HAP-1 (cell line): ENCODE results near the gene HAP1.

ENCODE experiments used
- DNase-seq, 2 experiments: peaks; one replicate each; pipeline ENCODE4 v3.0.0-alpha.2; 2016 to 2020; ENCODE audit warnings: low spot score in 2 of 2
- H3K27me3 ChIP-seq: fragments of 250-450 bp; sonication (Bioruptor Pico); 2 replicates; pipeline ENCODE4 v1.5.1; 2020; ENCODE audit warnings: low read depth, mild to moderate bottlenecking, moderate library complexity
- H3K36me3 ChIP-seq: fragments of 250-450 bp; sonication (Bioruptor Pico); replicated peaks from 2 replicates; pipeline ENCODE4 v1.5.1; 2020; ENCODE audit warnings: mild to moderate bottlenecking
- H3K4me1 ChIP-seq: fragments of 250-450 bp; sonication (Bioruptor Pico); 2 replicates; pipeline ENCODE4 v1.5.1; 2020; ENCODE audit warnings: mild to moderate bottlenecking
- H3K4me3 ChIP-seq: fragments of 250-450 bp; sonication (Bioruptor Pico); 2 replicates; pipeline ENCODE4 v1.5.1; 2020; ENCODE audit warnings: mild to moderate bottlenecking, moderate library complexity
- H3K9me3 ChIP-seq: fragments of 250-450 bp; sonication (Bioruptor Pico); 2 replicates; pipeline ENCODE4 v1.5.1; 2020; ENCODE audit warnings: mild to moderate bottlenecking, moderate library complexity
- in situ Hi-C: fragments of 300-500 bp; cut with MboI; formaldehyde crosslinking; loops from 3 replicates; pipeline ENCODE4 v1.14.3; 2020; ENCODE audit warnings: low sequenced_read_pairs, inconsistent platforms, mixed read lengths

Gene HAP1

DNA sequence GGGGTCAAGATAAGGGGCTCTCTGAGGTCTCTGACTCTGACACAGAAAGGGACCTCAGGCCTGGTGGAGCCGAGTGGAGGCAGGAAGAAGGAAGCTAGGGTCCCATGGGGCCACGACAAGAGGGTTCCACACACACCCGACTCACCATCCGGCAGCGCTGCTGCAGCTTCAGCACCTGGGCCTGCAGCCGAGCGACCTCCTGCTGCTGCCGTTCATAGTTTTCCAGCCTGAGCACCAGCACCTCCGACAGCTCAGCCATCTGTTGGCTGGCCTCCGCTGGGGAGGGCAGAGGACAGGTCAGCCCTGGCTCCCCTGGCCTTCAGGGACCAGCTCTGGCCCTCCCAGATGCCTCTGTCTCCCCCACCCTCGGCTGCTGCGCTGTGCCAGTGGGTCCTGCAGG lies 6.4 kb downstream of the HAP1 start:
- in situ Hi-C loops = no loop called here
- H3K4me3 ChIP-seq = no peak overlapping the region
- no peaks in the 10 kb centered on the region for H3K27me3 ChIP-seq
- no peaks in the 10 kb centered on the region for H3K9me3 ChIP-seq
- no peaks in the 10 kb centered on the region for H3K36me3 ChIP-seq
- H3K4me1 ChIP-seq = no peaks in the 10 kb centered on the region
- DNase-seq = no peak

GRCh38 chr17:41725134-41725533 lies 9.3 kb downstream of the HAP1 start:
- no peak for DNase-seq
- Histone ChIP-seq H3K4me1 (no peaks in the 10 kb centered on the region), H3K27me3 (no peaks in the 10 kb centered on the region), H3K9me3 (no peaks in the 10 kb centered on the region), H3K36me3 (no peaks in the 10 kb centered on the region), H3K4me3 (no peak overlapping the region)
- in situ Hi-C loops = no loop called here

GRCh38 chr17:41724476-41725050 lies 9.9 kb downstream of the HAP1 start:
- DNase-seq = no peak
- in situ Hi-C loops = no loop called here
- H3K9me3 ChIP-seq = no peaks in the 10 kb centered on the region
- H3K4me3 ChIP-seq = no peak overlapping the region
- H3K27me3 ChIP-seq = no peaks in the 10 kb centered on the region
- H3K36me3 ChIP-seq = no peaks in the 10 kb centered on the region
- H3K4me1 ChIP-seq = no peaks in the 10 kb centered on the region

- Histone ChIP-seq H3K27me3 (no peaks in the 10 kb centered on the region), H3K4me1 (no peaks in the 10 kb centered on the region), H3K36me3 (no peaks in the 10 kb centered on the region), H3K4me3 (no peak overlapping the region), H3K9me3 (no peaks in the 10 kb centered on the region)
- in situ Hi-C loops = no loop called here
- DNase-seq = no peak
Measured at GRCh38 chr17:41723801-41724475, 10.5 kb downstream of the HAP1 start.

DNA sequence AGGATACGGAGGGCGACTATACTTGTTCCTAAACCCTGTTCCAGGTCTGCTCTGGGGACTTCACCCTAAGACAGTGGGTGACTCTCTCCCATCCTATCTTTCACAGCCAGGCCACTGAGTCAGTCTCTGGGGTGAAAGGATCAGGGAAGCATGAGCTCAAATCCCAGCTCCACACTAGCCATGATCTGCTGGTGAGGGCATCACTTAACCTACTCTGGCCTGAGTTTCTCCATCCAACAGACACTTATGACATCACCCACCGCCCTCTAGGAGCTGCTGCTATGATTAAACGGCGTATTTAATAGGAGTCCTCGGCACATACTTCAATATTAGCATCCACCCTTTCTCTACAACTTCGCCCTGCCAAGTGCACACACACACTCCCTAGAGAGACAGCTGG lies 12.2 kb downstream of the HAP1 start:
- Histone ChIP-seq H3K27me3 (no peaks in the 10 kb centered on the region), H3K9me3 (no peaks in the 10 kb centered on the region), H3K36me3 (no peaks in the 10 kb centered on the region), H3K4me1 (peaks cover 3% of the 10 kb centered on the region), H3K4me3 (no peak overlapping the region)
- DNase-seq = no peak
- in situ Hi-C loops = no loop called here

- in situ Hi-C loops = no loop called here
- H3K4me3 ChIP-seq = no peak overlapping the region
Measured at GRCh38 chr17:41718287-41718645, 16.2 kb downstream of the HAP1 start.

GRCh38 chr17:41717408-41718286 lies 16.8 kb downstream of the HAP1 start:
- no peaks in the 10 kb centered on the region for H3K9me3 ChIP-seq
- in situ Hi-C loops = no loop called here
- no peak for DNase-seq

More at GRCh38 chr17:41718287-41718645, 16.2 kb downstream of the HAP1 start:
- no peaks in the 10 kb centered on the region for H3K27me3 ChIP-seq
- peaks cover 3% of the 10 kb centered on the region for H3K4me1 ChIP-seq
- H3K36me3 ChIP-seq = no peaks in the 10 kb centered on the region
- H3K9me3 ChIP-seq = no peaks in the 10 kb centered on the region
- DNase-seq = no peak

GRCh38 chr17:41711669-41712400 lies 22.6 kb downstream of the HAP1 start, which contains the start of gene GAST:
TSS of gene GAST (plus strand) at chr17:41712331. CDS start at chr17:41715437, 3,106 bp downstream.
- in situ Hi-C loops = no loop called here
- Histone ChIP-seq H3K36me3 (no peaks in the 10 kb centered on the region), H3K4me3 (no peak within 1 kb of the TSS), H3K4me1 (no peaks in the 10 kb centered on the region; the same call in 1 of the 2 replicates), H3K27me3 (no peaks in the 10 kb centered on the region), H3K9me3 (no peaks in the 10 kb centered on the region)
- no peak for DNase-seq

More at GRCh38 chr17:41717408-41718286, 16.8 kb downstream of the HAP1 start:
- Histone ChIP-seq H3K36me3 (no peaks in the 10 kb centered on the region), H3K27me3 (no peaks in the 10 kb centered on the region), H3K4me3 (no peak overlapping the region), H3K4me1 (peaks cover 3% of the 10 kb centered on the region)

- DNase-seq = peak in 1 of 2 experiments; percentile 48
- Histone ChIP-seq H3K27me3 (no peaks in the 10 kb centered on the region), H3K36me3 (no peaks in the 10 kb centered on the region), H3K4me1 (peaks cover 6% of the 10 kb centered on the region), H3K9me3 (no peaks in the 10 kb centered on the region), H3K4me3 (no peak overlapping the region)
- in situ Hi-C loops = no loop called here
Measured at GRCh38 chr17:41710472-41711090, 23.9 kb downstream of the HAP1 start.

DNA sequence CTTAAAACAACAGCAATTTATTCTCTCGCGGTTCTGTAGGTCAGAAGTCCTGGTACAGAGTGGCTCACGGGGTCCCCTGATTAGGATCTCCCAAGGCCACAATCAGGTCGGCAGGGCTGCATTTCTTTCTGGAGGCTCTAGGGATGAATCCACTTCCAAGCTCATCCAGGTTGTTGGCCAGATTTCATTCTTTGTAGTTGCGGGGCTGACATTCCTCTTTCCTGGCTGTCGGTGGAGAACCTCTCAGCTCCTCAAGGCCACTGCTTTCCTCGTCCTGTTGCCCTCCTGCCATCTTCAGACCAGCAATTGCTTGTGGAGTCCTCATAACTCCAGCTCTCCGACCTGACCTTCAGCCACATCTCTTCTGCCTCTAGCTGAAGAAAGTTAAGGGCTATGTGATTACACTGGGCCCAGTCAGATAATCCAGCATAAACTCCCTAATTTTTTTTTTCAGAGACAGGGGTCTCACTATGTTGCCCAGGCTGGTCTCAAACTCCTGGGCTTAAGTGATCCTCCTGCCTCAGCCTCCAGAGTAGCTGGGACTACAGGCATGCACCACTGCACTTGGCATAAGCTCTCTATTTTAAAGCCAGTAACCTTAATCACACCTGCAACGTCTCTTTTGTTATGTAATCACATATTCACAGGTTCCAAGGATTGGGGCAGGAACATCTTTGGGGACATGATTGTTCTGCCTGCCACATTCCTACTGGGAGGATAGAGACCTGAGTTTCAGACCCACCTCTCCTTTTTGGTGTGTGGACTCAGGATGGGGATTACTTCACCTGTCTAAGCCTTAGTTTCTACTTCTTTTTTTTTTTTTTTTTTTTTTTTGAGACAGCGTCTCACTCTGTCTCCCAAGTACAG lies 26.4 kb downstream of the HAP1 start:
- Histone ChIP-seq H3K4me3 (no peak overlapping the region), H3K4me1 (peaks cover 14% of the 10 kb centered on the region), H3K36me3 (no peaks in the 10 kb centered on the region), H3K27me3 (no peaks in the 10 kb centered on the region), H3K9me3 (no peaks in the 10 kb centered on the region)
- no peak for DNase-seq
- in situ Hi-C loops = no loop called here

- peak; percentile 63 to 64 for DNase-seq
- Histone ChIP-seq H3K36me3 (no peaks in the 10 kb centered on the region), H3K27me3 (no peaks in the 10 kb centered on the region), H3K4me3 (no peak overlapping the region), H3K4me1 (peaks cover 14% of the 10 kb centered on the region), H3K9me3 (no peaks in the 10 kb centered on the region)
- in situ Hi-C loops = no loop called here
Measured at GRCh38 chr17:41705271-41705991, 29.0 kb downstream of the HAP1 start.

- in situ Hi-C loops = no loop called here
- Histone ChIP-seq H3K4me1 (peaks cover 14% of the 10 kb centered on the region), H3K27me3 (no peaks in the 10 kb centered on the region), H3K9me3 (no peaks in the 10 kb centered on the region), H3K36me3 (no peaks in the 10 kb centered on the region), H3K4me3 (no peak overlapping the region)
- DNase-seq = no peak
Measured at GRCh38 chr17:41702712-41703111, 31.7 kb downstream of the HAP1 start.
